ENCODE results near the gene SCTR. TPM values are rescaled to one million over a fixed set of nuclear protein-coding genes. Genes with fewer than 3 reads are reported as not detected.
A peak's percentile ranks its signal among the peaks of the same experiment; 100 is the strongest.
"Not testable (repeated sequence)": the region's sequence is repeated elsewhere in the genome, so short reads cannot be mapped to it uniquely, and the experiment has no call there.

Gene SCTR
- total RNA-seq, 2 experiments from 2014 or later: not detected

DNA sequence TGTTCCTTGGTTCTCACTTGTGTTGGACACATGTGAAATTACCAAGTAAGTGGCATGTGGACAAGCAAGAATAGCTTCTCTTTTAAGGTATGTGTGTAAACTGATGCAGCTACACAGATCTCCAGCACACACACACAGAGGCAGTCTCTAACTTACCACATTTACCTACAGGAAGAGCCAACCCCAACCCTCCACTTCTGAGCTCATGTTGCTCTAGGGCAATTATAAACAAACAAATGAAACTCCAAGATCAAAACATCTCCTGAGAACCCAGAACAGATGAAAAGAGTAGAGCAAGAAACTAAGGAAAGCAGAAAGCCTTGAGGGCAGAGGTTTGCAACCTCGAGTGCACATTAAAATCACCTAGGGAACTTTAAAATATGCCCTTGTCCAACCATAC is 108.7 kb downstream of the SCTR start:
- no peak for DNase-seq
- intact Hi-C loops (cut with micrococcal nuclease): no loop called here
- CTCF ChIA-PET: no interaction called here
- H3K9me3 Mint-ChIP-seq: no peaks in the 10 kb centered on the region
- no peaks in the 10 kb centered on the region for H3K4me1 Mint-ChIP-seq (ENCODE audit: low read depth)
- H3K36me3 Mint-ChIP-seq: no peaks in the 10 kb centered on the region
- H3K27ac Mint-ChIP-seq: no peak overlapping the region
- peaks cover 10% of the 10 kb centered on the region for H3K27me3 Mint-ChIP-seq
- POLR2A ChIA-PET: no interaction called here
- no peak overlapping the region for H3K4me3 Mint-ChIP-seq

DNA sequence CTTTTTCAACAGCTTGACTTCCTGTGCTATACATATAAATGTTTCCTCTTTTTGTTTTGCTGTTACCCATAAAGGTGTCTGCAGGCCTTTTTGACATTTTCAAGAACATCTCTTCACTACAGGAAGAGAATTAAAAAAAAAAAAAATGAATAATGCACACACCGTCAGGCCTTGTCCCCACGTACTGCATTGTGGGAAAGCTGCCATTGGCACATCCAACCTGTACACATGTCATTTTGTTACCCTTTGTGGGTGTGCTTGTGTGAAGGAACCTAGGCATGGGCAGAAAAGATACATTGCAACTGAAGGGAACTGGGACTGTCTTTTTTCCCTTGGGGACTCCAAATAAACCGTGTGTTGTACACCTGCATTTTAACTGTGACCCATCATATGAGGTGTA is 109.4 kb downstream of the SCTR start:
- Mint-ChIP-seq H3K9me3 (no peaks in the 10 kb centered on the region), H3K27me3 (peaks cover 9% of the 10 kb centered on the region), H3K4me3 (no peak overlapping the region), H3K36me3 (no peaks in the 10 kb centered on the region), H3K27ac (no peak overlapping the region), H3K4me1 (ENCODE audit: low read depth) (no peaks in the 10 kb centered on the region)
- POLR2A ChIA-PET: no interaction called here
- intact Hi-C loops (cut with micrococcal nuclease): no loop called here
- CTCF ChIA-PET: no interaction called here
- DNase-seq: no peak

DNA sequence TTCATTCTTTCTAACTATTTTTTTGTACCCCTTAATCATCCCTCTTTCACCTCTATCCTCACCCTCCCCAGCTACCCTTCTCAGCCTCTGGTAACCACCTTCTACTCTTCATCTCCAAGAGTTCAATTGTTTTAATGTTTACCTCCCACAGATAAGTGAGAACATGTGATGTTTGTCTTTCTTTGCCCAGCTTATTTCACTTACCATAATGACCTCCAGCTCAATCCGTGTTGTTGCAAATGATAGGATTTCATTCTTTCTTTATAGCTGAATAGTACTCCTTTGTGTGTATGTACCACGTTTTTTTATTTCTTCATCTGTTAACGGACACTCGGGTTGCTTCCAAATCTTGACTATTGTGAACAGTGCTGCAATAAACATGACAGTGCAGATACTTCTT is 114.8 kb downstream of the SCTR start:
- no peak for DNase-seq
- H3K27me3 Mint-ChIP-seq: peaks cover 3% of the 10 kb centered on the region
- no peak overlapping the region for H3K4me3 Mint-ChIP-seq
- no peak overlapping the region for H3K27ac Mint-ChIP-seq
- ChIA-PET CTCF (interaction anchor here (2.2 kb wide), 1 partner anchor 67 kb away, joined by 9 read pairs; no protein-coding TSS in a partner anchor), POLR2A (no interaction called here)
- intact Hi-C loops (cut with micrococcal nuclease): no loop called here
- no peaks in the 10 kb centered on the region for H3K36me3 Mint-ChIP-seq
- peaks cover 3% of the 10 kb centered on the region for H3K9me3 Mint-ChIP-seq
- no peaks in the 10 kb centered on the region for H3K4me1 Mint-ChIP-seq (ENCODE audit: low read depth)

DNA sequence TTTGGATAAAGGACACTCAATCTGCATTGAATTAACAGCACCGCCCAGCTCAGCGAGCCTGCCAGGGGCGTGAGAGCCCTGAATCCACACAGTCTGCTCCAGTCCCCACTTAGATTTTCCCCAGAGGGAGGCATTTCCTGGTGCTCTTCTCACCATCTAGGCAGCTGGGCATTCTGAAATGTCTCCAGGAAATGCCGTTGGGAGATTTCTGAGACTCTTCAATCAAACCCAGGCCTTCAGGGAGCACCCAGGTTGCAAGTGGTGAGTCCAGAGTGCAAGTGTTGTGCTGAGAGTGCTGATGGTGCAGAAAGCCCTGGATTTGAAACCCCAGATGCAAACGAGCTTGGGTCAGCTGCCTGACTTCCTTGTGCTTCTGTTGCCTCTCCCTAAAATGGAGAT is 116.1 kb downstream of the SCTR start:
- CTCF ChIA-PET: interaction anchor here (0.7 to 1.1 kb wide), 2 partner anchors 68 to 321 kb away, joined by 4 to 6 read pairs; no protein-coding TSS in a partner anchor
- no peaks in the 10 kb centered on the region for H3K4me1 Mint-ChIP-seq (ENCODE audit: low read depth)
- no peak overlapping the region for H3K4me3 Mint-ChIP-seq
- POLR2A ChIA-PET: no interaction called here
- H3K27me3 Mint-ChIP-seq: peaks cover 3% of the 10 kb centered on the region
- H3K27ac Mint-ChIP-seq: no peak overlapping the region
- H3K9me3 Mint-ChIP-seq: peaks cover 3% of the 10 kb centered on the region
- intact Hi-C loops (cut with micrococcal nuclease): no loop called here
- no peak for DNase-seq
- H3K36me3 Mint-ChIP-seq: no peaks in the 10 kb centered on the region

DNA sequence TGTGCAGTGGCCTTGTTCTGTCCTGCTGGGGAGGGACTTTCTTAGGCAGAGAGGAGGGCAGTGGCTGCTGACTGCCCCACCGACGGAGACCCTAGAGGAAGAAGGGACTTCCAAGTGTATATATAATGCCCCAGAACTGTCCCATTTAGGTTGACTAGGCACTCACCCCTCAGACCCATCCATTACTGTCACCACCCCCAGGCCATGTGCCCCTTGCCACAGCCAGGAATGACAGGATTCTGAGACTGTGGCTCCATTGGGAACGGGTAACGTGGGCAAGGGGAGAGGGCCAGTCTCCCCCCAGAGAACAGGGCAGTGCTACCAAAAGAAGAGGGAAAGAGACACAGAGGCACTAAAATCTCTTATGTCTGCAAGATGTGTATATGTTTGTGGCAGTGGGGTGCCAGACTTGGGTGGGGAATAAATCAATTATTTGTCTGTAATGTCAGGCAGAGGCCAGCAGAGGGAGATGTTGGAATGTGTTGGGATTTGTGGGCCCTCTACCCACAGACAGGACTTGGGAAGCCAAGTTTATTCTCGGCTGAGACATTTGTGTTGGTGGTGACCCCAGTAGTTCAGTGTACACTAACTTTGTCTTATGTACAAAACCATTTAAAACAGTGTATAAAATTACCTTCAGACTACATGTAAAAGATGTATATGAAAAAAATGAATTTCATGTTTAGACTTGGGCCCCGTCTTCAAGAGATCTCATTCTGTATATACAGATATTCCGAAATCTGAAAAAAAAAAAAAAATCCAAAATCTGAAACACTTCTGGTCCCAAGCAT is 116.7 kb downstream of the SCTR start:
- Mint-ChIP-seq H3K9me3 (peaks cover 3% of the 10 kb centered on the region), H3K4me3 (no peak overlapping the region), H3K27ac (no peak overlapping the region), H3K36me3 (no peaks in the 10 kb centered on the region), H3K4me1 (ENCODE audit: low read depth) (no peaks in the 10 kb centered on the region), H3K27me3 (peaks cover 3% of the 10 kb centered on the region)
- ChIA-PET POLR2A (no interaction called here), CTCF (interaction anchor here (0.7 to 1.1 kb wide), 2 partner anchors 69 to 321 kb away, joined by 4 to 6 read pairs; no protein-coding TSS in a partner anchor)
- intact Hi-C loops (cut with micrococcal nuclease): loop anchor here (1.0 kb wide), 1 partner anchor 69 kb away; no protein-coding TSS in a partner anchor
- peak; percentile 35 for DNase-seq

DNA sequence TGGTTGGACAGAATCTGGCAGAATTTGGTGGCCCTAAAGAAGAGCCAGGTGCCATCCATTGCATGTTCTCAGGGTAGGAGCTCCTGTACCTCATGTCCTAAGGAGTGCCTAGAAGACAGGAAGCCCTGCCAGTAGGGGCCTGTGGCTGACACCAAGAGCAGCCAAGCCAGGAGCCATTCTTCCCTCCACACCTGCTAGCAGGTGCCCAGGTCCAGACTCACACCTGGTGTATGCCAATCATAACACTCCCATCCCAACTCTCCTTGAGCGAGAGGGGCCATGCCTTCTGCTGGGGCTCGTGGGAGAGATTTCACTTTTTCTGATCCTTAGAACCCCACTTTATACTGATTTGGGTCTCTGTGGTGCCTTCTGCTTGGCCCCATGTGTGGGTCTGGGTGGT is 119.1 kb downstream of the SCTR start:
- POLR2A ChIA-PET: no interaction called here
- Mint-ChIP-seq H3K27me3 (peaks cover 3% of the 10 kb centered on the region), H3K9me3 (peaks cover 3% of the 10 kb centered on the region), H3K36me3 (no peaks in the 10 kb centered on the region), H3K4me1 (ENCODE audit: low read depth) (no peaks in the 10 kb centered on the region), H3K27ac (no peak overlapping the region), H3K4me3 (no peak overlapping the region)
- intact Hi-C loops (cut with micrococcal nuclease): no loop called here
- CTCF ChIA-PET: interaction anchor here (0.6 to 1.8 kb wide), 2 partner anchors 71 to 1243 kb away, joined by 3 to 8 read pairs; no protein-coding TSS in a partner anchor
- DNase-seq: no peak

DNA sequence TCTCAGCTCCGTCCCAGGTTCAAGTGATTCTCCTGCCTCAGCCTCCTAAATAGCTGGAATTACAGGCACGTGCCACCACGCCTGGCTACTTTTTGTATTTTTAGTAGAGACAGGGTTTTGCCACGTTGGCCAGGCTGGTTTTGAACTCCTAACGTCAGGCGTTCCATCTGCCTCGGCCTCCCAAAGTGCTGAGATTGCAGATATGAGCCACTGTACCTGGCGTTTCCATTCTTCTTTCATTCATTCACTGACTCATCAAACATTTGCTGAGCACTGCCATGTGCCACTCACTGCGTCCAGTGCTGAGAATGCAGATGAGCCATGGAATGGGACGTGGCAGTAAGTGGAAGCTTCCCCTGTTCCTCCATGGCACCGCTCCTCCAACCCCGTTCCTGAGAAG is 120.7 kb downstream of the SCTR start:
- CTCF ChIA-PET; H3K27me3 Mint-ChIP-seq; H3K36me3 Mint-ChIP-seq; H3K4me3 Mint-ChIP-seq; intact Hi-C loops (cut with micrococcal nuclease); H3K4me1 Mint-ChIP-seq (ENCODE audit: low read depth); H3K27ac Mint-ChIP-seq; H3K9me3 Mint-ChIP-seq; POLR2A ChIA-PET; DNase-seq: not testable (repeated sequence)

DNA sequence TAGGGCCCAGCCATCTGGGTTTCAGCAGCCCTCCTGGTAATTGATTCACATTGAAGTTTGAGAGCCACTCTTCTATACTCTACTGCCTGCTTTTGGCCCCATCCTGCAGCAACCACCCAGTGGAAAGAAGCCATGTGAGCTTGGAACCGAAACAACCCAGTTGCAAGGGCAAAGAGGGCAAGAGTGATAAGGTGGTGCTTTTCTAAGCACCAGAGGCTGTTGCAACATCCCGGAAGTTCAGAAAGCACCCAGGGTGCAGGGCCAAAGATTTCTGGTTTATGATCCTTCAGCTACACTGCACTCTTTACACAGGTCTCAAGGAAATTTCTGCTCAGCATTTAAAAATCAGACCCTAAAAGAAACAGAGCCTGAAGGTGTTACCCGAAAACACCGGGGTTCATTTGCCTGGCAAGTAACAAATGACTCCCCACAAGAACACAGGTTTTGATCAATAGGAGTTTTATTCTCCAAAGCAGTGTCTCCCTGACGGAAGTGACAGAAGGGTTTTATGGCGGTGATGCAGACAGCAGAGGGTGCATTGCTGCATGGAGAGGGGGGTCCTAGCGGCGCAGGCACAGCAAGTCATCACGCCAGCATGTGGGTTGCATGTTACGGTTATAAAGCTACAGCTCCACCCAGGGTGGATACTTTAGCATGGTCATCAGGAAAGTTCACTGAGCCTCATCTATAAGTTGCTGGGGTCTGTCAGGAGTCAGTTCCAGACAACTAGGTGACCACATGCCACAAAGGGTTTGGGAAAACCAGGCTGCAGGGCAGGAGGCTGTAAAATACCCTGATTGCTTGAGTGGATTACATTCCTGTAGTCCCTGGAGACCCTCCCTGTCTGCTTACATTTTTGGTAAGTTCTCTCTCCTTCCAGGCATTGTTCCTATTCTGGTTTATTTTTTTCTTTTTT is 121.4 kb downstream of the SCTR start:
- no peak for DNase-seq
- Mint-ChIP-seq H3K4me3 (no peak overlapping the region), H3K9me3 (peaks cover 3% of the 10 kb centered on the region), H3K4me1 (ENCODE audit: low read depth) (no peaks in the 10 kb centered on the region), H3K27me3 (peaks cover 3% of the 10 kb centered on the region), H3K27ac (no peak overlapping the region), H3K36me3 (no peaks in the 10 kb centered on the region)
- ChIA-PET POLR2A (no interaction called here), CTCF (no interaction called here)
- intact Hi-C loops (cut with micrococcal nuclease): no loop called here

DNA sequence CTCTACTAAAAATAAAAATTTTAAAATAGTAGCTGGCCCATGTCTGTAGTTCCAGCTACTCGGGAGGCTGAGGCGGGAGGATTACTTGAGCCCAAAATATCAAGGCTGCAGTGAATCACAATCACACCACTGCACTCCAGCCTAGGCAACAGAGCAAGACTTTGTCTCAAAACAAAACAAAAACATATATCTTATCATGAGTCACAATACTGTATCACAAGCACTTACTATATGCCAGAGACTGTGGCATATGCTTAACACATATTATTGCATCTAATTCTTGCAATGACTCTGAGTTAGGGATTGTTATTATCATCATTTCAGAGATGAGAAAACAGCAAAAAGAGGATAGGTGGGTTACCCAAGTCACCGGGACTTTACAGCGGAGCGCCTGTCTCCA is 122.2 kb downstream of the SCTR start:
- no peak overlapping the region for H3K27ac Mint-ChIP-seq
- H3K27me3 Mint-ChIP-seq: peaks cover 3% of the 10 kb centered on the region
- H3K9me3 Mint-ChIP-seq: peaks cover 3% of the 10 kb centered on the region
- H3K4me3 Mint-ChIP-seq: no peak overlapping the region
- no peak for DNase-seq
- no peaks in the 10 kb centered on the region for H3K4me1 Mint-ChIP-seq (ENCODE audit: low read depth)
- intact Hi-C loops (cut with micrococcal nuclease): no loop called here
- no peaks in the 10 kb centered on the region for H3K36me3 Mint-ChIP-seq
- ChIA-PET POLR2A (no interaction called here), CTCF (no interaction called here)

DNA sequence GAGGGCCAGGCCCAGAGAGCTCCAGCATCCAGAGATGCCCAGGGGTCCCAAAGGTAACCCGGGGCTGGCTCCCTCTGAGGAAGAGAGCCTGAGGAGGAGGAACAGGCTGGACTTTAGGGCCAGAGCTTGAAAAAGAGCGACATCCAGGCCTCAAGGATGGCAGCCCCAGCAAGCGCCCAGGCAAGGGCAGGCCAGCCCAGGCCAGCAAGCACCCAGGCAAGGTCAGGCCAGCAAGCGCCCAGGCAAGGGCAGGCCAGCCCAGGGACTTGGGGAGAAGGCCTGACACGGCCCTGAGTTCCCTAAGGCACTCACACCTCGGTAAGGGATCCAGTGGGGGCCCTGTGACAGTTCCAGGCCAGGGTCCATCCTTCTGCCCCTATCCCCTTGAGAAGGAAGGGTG is 127.1 kb downstream of the SCTR start:
- no peaks in the 10 kb centered on the region for H3K36me3 Mint-ChIP-seq
- CTCF ChIA-PET: no interaction called here
- H3K27me3 Mint-ChIP-seq: no peaks in the 10 kb centered on the region
- POLR2A ChIA-PET: no interaction called here
- H3K4me3 Mint-ChIP-seq: no peak overlapping the region
- DNase-seq: no peak
- intact Hi-C loops (cut with micrococcal nuclease): no loop called here
- H3K9me3 Mint-ChIP-seq: no peaks in the 10 kb centered on the region
- H3K4me1 Mint-ChIP-seq (ENCODE audit: low read depth): no peaks in the 10 kb centered on the region
- H3K27ac Mint-ChIP-seq: no peak overlapping the region

DNA sequence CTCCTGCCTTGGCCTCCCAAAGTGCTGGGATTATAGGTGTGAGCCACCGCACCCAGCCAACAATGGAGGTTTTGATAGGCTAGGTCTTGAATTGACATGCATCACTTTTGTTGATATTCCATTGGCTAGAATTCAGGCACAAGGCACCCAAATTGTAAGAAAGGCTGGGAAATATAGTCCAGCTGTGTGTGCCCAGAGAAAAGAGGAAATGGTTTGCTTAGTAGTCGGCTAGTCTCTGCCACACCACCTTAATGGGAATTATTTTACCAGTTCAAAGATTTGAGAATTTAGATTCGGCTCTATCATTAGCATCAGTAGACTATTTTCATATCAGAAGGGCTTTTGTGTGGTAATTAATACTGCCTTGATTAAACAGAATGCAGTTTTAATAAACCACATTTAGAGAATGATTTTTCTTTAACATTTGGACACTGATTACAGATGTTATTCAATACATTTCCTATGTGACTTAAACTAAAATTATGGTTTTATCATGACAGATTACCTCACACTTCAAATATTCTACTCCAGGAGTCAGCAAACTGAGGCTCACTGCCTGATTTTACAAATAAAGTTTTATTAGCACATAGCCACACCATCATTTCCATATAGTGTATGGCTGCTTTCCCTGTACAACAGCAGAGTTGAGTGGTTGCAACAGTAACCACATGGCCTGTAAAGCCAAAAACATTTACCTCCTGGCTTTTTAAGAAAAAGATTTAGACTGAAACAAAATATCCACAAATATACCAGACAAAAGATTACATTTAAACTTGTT is 130.1 kb downstream of the SCTR start:
- H3K27me3 Mint-ChIP-seq: no peaks in the 10 kb centered on the region
- ChIA-PET CTCF (no interaction called here), POLR2A (no interaction called here)
- H3K9me3 Mint-ChIP-seq: no peaks in the 10 kb centered on the region
- DNase-seq: no peak
- H3K4me1 Mint-ChIP-seq (ENCODE audit: low read depth): no peaks in the 10 kb centered on the region
- no peak overlapping the region for H3K27ac Mint-ChIP-seq
- intact Hi-C loops (cut with micrococcal nuclease): no loop called here
- no peak overlapping the region for H3K4me3 Mint-ChIP-seq
- no peaks in the 10 kb centered on the region for H3K36me3 Mint-ChIP-seq
